Stimulated activated CD4-positive, alpha-beta T cell treated with anti-CD3 and anti-CD28 coated beads, TNF-alpha, amount 100 ng/mL, for 48 hours (primary cell): Measurements from ENCODE around the gene KRTAP2-3.
"Not testable (repeated sequence)": the region's sequence is repeated elsewhere in the genome, so short reads cannot be mapped to it uniquely, and the experiment has no call there.

Source experiments
- DNase-seq, 3 donors: peaks; one replicate each; pipeline ENCODE4 v3.0.0-alpha.2; 2020; ENCODE audit warnings: low read depth in 3 of 3

KRTAP2-3 gene

DNA sequence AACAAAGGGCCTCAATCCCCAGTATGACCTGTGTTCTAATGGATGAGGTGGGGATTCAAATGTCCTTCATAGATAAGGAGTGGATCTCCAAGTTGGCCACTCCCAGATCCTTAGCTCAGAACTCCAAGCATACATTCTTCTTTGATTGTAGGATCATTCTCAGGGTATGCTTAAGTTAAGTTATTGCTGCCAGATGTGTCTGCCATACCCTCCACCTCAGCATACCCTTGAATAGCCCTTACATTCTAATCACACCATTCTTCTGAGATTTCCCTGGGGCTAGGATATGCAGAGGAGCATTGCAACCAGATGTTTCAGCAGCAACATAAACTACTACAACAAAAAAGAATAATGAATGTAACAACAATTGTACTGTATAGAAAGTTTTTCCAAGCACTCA lies 7.4 kb upstream of the KRTAP2-3 start:
- DNase-seq = no peak

DNA sequence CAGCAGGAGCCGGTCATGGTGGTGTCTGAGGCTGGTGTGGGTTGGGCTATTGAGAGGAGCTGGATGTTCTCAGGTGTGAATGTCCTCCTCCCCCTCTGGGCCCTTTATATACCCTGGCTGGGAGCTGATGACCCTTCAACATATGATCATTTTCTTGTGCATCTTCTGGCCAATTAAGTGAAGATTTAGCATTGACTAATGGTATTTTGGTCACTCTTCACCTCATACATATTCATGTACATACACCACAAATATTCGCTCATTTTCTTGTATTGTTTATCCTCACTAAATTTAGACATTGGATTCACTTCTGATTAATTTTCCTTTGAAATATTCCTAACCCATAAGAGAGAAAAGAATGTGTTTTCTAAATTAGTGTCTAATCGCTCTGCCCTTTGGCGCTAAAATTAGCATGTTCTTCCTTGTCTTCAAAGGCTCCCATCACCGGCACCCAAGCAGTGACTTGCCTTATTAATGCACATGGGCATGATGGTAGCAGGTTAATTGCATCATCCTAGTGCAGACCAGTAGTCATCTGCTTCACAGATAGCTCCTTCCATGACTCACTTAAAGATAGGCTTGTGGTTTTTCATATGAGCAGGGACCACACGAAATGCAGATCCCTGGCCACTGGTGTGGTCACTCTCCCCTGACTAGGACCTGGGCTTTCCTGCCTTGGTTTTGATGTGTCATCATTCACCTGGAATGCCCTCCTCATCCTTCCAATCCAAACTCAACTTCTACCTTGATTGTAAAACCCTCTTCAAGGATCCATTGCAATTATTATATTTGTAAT lies 6.1 kb upstream of the KRTAP2-3 start, which contains the start of gene KRTAP2-4:
KRTAP2-4 (minus strand) TSS at position 51 of the 796 bp plus-strand sequence; CDS start at position 17, 34 bp downstream.
- DNase-seq = no peak

DNA sequence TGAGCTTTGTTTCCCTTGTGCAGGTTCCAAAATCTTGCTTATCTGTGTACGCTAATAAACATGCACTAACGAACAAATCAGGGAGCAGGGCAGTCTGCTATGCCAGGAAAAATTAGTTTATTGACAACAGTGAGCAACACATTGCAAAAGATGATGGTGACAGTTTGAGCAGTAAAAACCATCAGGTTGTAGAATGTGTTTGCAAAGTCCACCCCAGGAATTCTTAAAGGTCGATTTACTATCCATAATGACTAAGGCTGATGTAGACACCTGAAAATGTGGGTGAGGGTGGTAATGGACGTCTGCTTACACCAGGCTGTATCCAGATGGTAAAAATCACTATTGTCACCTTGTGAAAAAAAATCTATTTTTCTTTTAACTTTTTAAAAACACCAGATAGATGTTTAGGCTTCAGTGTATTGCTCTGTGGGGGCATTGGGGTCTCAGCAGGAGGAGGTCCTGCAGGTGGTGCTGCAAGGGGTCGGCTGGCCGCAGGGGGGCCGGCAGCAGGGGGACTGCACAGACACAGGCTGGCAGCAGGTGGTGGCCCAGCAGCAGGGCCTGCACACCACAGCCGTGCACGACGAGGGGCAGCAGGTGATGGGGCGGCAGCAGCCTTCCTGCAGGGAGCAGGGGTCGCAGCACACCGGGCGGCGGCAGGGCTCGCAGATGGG lies 5.2 kb upstream of the KRTAP2-3 start:
- not testable (repeated sequence) for DNase-seq

DNA sequence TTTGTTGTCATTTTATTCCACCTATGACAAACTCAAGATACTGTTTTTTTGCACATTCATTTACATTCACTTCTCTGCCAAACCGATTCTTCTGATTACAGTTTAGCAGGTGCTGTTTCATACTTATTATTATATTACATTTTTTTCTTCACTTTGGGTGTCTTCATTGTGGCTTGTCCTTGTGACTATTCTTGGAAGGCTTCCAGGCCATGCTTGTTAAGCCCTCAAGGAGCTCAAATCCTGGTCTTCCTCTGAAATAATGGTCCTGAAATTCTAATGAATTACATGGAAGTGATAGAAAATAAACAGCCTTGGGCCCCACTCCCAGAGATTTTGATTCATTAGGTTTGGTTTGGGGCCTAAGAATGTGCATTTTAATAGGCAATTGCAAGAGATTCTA lies 4.4 kb upstream of the KRTAP2-3 start:
- no peak for DNase-seq

DNA sequence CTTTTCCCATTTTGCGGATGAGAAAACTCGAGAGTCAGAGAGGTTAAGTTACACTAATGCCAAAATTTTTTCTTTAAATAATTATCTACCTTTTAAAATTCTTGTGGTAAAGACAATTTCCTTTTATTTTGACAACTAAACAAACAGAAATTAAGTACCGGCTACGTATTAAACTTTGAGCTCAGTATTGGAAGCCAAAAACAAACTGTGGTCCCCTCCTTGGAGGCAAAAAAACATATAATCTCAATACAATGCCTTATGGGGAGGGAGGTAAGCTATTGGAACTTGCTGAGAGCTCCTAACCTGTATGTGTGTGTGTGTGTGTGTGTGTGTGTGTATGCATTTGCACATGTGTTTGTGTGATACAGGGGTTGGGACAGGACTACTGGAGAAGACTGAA lies 3.5 kb upstream of the KRTAP2-3 start:
- DNase-seq = no peak

GRCh38 chr17:41061964-41062363 lies 2.0 kb upstream of the KRTAP2-3 start:
- DNase-seq = no peak

GRCh38 chr17:41059276-41060051 lies 450 bp downstream of the KRTAP2-3 start:
- DNase-seq = not testable (repeated sequence)

DNA sequence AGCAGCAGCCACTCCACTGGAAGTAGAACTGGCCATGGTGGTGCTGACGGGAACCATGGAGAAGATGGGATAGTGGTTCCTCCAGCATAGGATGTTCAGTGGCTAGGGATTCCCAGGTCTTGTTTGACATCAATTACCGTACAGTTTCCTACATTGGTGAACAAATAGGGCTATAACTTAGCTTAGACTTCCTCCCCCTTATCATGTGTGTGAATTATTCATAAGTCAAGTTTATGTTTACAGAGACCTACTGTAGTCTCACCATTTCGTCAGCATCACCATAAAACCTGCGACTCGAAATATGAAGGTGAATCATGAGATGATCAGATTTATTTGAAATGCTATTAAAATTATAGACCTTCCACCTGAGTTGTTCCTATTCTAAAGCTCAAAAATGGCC lies 1.2 kb downstream of the KRTAP2-3 start:
- DNase-seq = no peak

DNA sequence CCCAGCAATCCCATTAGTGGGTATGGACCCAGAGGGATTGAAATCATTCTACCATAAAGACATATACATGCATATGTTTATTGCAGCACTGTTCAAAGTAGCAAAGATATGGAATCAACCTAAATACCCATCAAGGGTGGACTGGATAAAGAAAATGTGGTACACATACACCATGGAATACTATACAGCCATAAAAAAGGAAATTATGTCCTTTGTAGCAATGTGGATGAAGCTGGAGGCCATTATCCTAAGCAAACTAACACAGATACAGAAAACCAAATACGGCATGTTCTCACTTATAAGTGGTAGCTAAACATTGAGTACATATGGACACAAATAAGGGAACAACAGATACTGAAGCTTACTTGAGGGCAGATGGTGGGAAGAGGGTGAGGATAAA lies 2.4 kb downstream of the KRTAP2-3 start:
- no peak for DNase-seq

DNA sequence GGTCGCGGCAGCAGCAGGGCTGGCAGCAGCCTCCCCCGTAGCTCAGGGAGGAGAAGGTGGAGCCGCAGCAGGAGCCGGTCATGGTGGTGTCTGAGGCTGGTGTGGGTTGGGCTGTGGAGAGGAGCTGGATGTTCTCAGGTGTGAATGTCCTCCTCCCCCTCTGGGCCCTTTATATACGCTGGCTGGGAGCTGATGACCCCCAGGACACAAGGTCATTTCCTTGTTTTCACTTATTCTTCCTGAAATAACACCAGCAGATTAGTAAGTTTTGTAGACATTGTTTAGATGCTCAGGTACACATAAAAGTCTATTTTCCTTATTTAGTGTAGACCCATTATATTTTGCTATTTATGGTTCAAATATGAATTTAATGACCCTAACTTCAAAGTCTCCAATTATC lies 4.8 kb downstream of the KRTAP2-3 start, which contains the start of gene KRTAP2-2:
KRTAP2-2 (minus strand) TSS at position 101 of the 400 bp plus-strand sequence; CDS start at position 82, 19 bp downstream.
- DNase-seq = not testable (repeated sequence)

DNA sequence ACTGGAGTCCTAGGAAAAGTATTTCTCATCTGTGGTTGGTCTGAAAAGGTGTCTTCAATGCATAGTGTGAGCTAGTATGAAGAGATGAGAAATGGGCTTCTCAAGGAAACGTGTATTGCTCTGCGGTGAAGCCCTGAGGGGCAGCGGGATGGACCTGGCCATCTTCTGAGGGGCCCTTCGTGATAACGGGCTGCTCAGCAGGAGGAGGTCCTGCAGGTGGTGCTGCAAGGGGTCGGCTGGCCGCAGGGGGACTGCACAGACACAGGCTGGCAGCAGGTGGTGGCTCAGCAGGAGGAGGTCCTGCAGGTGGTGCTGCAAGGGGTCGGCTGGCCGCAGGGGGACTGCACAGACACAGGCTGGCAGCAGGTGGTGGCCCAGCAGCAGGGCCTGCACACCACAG lies 5.4 kb downstream of the KRTAP2-3 start:
- not testable (repeated sequence) for DNase-seq

DNA sequence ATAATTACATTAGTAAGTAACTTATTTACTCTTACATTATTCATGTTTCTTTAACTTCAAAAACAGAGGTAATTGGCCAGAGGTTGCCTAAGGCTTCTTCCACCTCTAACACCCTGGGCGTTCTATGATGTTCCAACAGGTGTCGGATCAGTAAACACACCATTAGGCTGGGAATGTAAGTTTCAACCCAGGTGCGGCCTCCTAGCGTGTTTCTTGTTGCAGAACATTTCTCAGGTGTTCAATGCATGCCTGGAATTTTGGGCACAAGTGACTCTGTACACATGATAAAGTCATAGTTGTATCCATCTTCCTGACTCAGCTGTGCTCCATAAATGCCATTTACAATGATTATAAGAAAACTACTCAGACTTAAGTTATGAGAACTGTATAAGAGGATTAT lies 5.9 kb downstream of the KRTAP2-3 start:
- no peak for DNase-seq

DNA sequence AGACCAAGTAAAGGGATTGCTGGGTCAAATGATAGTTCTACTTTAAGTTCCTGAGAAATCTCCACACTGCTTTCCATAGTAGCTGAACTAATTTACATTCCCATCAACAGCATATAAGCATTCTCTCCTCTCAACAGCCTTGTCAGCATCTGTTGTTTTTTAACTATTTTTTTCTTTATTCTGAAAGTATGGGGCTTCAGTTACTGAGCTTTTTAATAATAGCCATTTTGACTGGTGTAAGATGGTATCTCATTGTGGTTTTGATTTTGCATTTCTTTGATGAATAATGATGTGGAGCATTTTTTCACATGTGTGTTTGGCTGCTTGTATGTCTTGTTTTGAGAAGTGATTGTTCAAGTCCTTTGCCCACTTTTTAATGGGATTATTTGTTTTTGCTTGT lies 7.3 kb downstream of the KRTAP2-3 start:
- no peak for DNase-seq

DNA sequence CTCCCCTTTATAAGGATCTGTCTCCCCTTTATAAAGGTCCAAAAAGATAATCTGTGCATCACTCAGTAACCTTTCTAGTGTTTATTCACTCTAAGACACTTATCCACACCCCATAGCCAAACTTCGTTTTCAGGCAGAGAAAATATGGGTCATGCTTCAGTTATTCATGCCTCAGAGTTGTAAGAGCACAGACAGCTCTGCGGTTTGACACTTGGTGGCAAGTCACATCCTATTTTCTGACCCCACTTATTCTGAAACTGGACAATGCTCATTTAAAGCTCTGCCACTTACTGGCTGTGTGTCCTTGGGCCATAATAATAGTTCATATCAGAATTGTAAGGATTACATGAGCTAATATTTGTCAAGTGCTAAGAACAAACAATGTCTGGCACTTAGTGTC lies 10.8 kb downstream of the KRTAP2-3 start:
- no peak for DNase-seq

- no peak for DNase-seq
Measured at GRCh38 chr17:41048441-41048840, 11.5 kb downstream of the KRTAP2-3 start.

DNA sequence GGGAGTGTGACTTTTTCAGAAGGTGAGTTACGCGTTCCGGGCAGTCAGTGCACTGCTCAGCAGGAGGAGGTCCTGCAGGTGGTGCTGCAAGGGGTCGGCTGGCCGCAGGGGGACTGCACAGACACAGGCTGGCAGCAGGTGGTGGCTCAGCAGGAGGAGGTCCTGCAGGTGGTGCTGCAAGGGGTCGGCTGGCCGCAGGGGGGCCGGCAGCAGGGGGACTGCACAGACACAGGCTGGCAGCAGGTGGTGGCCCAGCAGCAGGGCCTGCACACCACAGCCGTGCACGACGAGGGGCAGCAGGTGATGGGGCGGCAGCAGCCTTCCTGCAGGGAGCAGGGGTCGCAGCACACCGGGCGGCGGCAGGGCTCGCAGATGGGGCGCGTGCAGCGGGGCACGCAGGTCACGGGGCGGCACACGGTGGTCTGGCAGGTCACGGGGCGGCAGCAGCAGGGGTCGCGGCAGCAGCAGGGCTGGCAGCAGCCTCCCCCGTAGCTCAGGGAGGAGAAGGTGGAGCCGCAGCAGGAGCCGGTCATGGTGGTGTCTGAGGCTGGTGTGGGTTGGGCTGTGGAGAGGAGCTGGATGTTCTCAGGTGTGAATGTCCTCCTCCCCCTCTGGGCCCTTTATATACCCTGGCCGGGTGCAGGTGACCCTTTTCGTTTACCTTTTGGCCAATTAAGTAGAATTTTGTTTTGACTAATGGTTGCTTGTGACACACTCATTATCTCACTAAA lies 13.0 kb downstream of the KRTAP2-3 start, which contains the start of gene KRTAP2-1:
KRTAP2-1 (minus strand) TSS at position 582 of the 731 bp plus-strand sequence; CDS start at position 533, 49 bp downstream.
- DNase-seq = not testable (repeated sequence)

DNA sequence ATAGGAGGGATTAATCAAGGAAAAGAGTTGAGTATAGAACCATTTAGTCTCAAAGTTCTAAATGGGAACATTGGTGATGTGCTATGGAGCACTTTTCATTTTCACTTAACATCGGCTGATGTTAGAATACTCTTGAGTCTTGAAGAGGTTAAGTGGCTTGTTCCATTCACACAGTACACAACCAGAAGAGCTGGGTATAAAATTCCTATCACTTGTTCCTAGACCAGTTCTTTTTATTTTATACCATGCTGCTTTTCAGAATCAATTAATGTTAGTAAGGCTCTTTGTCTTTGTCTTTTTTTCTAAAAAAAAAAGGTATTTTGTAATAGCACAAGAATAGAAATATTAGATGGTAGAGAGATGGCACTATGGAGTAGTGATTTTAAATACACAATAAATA lies 17.0 kb downstream of the KRTAP2-3 start:
- DNase-seq = no peak

DNA sequence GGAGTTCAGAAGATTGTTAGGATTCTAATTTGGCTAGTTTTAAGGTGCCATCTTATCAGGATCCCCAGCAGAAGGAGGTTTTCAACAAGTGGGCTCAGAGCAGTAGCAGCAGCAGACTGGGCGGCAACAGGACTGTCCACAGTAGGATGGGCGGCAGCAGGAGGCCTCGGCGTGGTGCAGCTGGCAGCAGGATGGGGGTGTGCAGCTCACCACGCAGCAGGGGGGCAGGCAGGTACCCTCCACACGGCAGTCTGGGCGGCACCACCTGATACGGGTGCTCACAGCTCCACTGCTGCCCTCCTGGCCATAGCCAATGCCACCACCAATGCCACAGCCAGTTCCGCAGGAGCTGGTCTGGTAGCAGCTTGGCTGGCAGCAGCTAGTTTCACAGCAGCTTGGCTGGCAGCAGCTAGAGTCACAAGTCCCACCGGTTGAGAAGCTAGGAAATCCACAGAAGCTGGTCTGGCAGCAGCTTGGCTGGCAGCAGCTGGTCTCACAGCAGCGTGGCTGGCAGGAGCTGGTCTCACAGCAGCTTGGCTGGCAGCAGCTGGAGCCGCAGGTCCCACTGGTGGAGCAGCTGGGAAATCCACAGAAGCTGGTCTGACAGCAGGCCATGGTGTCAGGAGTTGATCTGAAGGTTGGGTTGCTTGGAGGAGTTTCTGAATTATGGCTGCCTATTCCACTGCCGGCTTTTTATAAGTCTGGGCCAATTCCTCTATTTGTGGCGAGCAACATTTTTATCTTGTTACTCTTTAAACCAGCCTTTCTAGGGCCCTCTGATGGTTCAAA lies 18.9 kb downstream of the KRTAP2-3 start, which contains the start of gene KRTAP1-1:
KRTAP1-1 (minus strand) TSS at position 668 of the 789 bp plus-strand sequence; CDS start at position 615, 53 bp downstream.
- DNase-seq = not testable (repeated sequence)

DNA sequence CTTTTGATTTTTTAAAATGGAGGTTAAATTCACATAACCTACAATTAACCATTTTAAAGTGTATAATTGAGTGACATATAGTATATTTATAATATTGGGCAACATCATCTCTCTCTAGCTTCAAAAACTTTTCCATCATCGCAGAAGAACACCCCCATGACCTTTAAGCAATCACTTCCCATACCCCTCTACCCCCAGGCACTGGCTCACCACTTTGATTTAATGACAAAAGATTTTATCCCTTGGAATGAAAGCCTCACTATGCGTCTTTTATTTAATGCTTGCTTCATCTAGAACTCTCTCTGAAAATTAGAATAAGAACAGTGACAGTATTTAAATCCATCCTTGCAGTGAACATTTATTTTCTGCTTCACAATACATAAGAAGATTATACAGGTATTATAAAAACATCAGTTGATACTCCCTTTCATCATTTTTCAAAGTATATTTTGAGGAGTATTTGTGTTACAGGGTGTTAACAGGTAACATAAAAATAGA lies 22.0 kb downstream of the KRTAP2-3 start:
- DNase-seq = no peak

DNA sequence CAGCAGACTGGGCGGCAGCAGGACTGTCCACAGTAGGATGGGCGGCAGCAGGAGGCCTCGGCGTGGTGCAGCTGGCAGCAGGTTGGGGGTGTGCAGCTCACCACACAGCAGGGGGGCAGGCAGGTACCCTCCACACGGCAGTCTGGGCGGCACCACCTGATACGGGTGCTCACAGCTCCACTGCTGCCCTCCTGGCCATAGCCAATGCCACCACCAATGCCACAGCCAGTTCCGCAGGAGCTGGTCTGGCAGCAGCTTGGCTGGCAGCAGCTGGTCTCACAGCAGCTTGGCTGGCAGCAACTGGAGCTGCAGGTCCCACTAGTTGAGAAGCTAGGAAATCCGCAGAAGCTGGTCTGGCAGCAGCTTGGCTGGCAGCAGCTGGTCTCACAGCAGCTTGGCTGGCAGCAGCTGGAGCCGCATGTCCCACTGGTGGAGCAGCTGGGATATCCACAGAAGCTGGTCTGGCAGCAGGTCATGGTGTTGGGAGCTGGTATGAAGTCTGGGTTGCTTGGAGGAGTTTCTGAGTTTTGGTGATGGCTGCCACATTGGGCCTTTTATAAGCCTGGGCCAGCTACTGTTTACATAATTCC lies 25.5 kb downstream of the KRTAP2-3 start, which contains the start of gene KRTAP1-3:
KRTAP1-3 (minus strand) TSS at position 529 of the 590 bp plus-strand sequence; CDS start at position 476, 53 bp downstream.
- DNase-seq = not testable (repeated sequence)
